KOPT-K1 (cell line): ENCODE measurements around the gene MARK3.

Experiments
- H3K27ac ChIP-seq: fragments of 200-600 bp; sonication (generic); 2 replicates; pipeline ENCODE4 v1.5.1; 2016; ENCODE audit warnings: antibody characterized with exemption, mild to moderate bottlenecking, low read depth, low read length; ENCODE audit not compliant: poor library complexity, severe bottlenecking
- H3K36me3 ChIP-seq: fragments of 200-600 bp; sonication (generic); 2 replicates; pipeline ENCODE4 v1.5.1; 2017; ENCODE audit warnings: antibody characterized with exemption, mild to moderate bottlenecking, low read length, moderate library complexity; ENCODE audit not compliant: insufficient read depth
- H3K9me3 ChIP-seq: fragments of 200-600 bp; sonication (generic); 2 replicates; pipeline ENCODE4 v1.5.1; 2017; ENCODE audit warnings: antibody characterized with exemption, low read length, mild to moderate bottlenecking; ENCODE audit not compliant: insufficient read depth, poor library complexity, severe bottlenecking

MARK3 gene

DNA sequence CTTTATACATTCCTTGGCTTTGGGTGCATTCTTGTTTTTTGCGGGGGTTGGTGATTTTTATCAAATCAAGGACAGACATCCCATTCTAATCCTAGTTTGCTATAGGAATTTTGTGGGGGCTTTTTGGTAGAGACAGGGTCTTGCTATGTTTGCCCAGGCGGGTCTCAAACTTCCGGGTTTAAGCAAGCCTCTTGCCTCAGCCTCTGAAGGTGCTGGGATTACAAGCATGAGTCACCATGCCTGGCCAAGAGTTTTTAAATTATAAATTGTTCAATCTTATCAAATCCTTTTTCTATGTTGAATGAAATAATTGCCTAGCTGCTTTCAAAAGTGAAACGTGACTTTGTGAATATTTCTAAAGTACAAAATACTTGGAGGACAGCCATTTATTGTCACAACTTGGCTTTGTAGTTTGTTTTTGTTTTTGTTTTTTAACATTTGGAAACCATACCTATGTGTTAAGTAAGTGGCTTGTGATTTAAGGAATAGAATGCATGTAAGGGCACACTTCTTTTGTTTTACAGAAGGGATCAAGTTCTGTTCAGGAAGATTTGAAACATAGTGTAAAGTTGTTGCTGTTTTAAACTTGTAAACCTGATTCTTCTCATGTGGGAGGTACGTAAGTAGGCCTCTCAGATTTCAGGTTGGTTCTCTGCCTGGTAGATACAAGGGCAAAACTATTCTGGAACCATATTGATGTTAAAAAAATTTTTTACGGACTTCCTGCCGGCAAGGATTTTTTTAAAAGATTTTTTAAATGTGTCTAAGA is 13.4 kb downstream of the MARK3 start:
- H3K9me3 ChIP-seq, result no peaks in the 10 kb centered on the region
- no peak overlapping the region for H3K27ac ChIP-seq
- no peaks in the 10 kb centered on the region for H3K36me3 ChIP-seq

DNA sequence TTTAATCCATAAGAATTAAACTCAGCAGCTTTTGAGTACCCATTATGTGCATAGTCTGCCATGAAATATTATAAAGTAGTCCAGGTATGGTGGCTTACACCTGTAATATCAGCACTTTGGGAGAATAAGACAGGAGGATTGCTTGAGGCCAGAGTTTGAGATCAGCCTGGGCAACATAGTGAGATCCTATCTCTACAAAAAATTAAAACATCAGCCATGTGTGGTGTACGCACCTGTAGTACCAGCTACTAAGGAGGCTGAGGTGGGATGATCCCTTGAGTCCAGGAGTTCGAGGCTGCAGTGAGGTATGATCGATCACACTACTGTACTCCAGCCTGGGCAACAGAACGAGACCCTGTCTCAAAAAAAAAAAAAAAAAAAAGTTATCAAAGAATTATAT is 15.3 kb downstream of the MARK3 start:
- H3K9me3 ChIP-seq, result no peaks in the 10 kb centered on the region
- H3K36me3 ChIP-seq, result peaks cover 7% of the 10 kb centered on the region; the same call in 1 of the 2 replicates
- H3K27ac ChIP-seq, result no peak overlapping the region

DNA sequence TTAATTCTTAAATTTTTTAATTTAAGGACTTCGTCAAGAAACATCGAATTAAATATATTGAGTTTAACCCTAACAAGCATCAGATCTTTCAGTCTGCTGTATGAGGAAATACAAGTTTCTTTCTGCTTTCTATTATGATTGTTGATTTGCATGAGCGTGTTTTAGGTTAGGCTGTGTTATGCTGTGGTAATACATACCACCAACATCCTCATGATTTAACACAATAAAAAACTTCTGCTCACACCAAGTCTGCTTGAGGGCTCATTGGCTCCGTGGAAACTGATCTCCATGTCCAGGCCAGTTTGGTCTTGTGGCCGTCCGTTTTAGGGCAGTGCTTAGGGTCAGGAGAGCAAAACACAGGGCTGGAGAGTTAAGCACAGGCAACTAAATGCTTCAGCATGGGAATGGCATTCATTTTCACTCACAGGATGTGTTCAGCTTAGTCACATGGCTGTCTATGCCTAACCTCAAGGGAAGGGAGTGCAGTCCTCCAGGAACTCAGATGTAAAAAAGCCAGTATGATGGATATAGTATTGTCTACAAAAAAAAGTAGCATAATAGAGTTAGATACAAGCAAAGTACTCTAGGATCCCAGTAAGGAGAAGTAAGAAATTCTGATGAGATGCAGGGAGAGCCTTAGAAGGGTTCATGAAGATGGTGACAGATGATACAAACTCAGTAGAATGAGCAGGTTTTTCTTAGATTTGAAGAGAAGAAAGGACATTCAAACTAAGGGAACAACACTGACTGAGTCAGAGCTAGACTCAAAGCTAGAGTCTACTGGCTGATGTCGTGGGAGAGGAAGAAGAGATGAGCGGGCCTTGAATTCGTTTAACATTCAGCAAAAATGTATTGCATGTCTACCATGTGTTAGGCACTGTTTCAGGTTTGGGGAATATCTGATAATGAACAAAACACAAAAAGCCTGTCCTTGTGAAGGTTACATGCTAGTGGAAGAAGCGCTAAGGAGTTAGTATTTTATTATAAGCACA is 16.3 kb downstream of the MARK3 start:
- H3K36me3 ChIP-seq, result peaks cover 15% of the 10 kb centered on the region
- H3K9me3 ChIP-seq, result no peaks in the 10 kb centered on the region
- peak overlapping the region; percentile 29 for H3K27ac ChIP-seq

DNA sequence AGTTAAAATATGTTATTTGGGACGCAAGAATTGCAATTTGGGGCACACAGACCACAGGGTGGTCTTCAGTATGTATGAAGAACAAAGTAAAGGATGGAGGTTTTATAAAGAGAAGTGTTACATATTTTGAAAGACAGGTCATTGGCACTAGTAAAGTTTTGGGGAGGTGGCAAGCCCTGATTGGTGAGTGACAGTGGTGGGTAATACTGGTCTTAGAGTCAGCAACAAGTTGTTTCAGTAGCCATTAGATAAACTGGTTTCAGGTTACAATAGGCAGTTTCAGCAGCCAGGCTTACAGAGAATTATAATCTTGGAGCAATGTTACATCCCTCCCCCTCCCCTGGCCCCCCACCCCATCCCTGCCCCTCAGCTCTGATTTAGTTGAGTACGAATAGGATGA is 17.5 kb downstream of the MARK3 start:
- Histone ChIP-seq H3K27ac (no peak overlapping the region), H3K36me3 (peaks cover 26% of the 10 kb centered on the region), H3K9me3 (no peaks in the 10 kb centered on the region)

DNA sequence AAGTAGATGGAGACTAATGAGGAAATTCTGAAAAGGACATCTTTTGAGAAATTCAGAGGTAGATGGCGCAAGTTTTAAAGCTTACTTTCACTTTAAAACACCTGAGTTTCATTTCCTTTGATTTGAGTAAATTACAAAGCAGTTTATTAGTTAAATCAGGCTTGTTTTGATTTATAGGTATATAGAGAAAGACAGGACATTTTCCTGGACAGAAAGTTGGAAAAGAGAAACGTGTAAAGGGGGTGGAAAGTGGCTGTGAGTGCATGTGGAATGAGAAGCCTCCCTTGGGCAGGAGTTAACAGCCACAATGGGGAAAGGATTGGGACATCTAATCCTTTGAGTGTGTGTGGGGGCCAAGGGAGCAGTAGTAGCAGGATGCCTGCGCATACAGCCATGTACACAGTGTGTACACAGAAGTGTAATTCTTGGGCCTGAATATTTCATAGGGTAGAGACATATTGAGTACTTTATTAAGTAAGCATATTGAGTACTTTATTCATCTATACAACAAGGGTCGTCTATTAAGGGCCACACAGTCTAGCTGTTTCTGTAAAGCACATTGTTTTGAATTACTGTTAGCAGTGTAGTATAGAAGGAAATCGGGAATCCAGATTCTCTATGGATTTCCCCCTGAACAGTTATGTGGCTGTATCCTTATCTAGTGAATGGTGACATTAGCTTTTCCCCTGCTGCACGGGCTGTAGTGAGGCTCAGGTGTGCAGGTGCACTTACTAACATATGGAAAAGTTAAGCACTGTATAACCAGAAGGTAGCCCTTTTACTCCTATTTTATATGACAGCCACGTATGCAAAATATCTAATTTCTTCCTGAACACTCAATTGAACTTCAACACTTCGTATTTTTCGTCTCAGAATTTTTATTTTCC is 19.1 kb downstream of the MARK3 start:
- Histone ChIP-seq H3K27ac (no peak overlapping the region), H3K36me3 (peaks cover 41% of the 10 kb centered on the region), H3K9me3 (no peaks in the 10 kb centered on the region)

DNA sequence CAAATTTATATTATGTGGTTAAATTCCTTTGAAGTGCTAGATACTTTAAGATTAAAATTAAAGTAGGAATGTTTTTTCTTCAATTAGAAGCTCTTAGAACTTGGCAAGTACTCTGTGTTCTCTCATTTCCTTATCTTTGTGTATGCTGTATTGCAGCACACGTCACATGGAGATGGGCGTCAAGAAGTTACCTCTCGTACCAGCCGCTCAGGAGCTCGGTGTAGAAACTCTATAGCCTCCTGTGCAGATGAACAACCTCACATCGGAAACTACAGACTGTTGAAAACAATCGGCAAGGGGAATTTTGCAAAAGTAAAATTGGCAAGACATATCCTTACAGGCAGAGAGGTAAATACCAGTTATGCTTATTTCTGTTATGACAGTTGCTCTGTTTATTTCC is 19.7 kb downstream of the MARK3 start:
- Histone ChIP-seq H3K9me3 (no peaks in the 10 kb centered on the region), H3K27ac (no peak overlapping the region), H3K36me3 (peaks cover 41% of the 10 kb centered on the region)

DNA sequence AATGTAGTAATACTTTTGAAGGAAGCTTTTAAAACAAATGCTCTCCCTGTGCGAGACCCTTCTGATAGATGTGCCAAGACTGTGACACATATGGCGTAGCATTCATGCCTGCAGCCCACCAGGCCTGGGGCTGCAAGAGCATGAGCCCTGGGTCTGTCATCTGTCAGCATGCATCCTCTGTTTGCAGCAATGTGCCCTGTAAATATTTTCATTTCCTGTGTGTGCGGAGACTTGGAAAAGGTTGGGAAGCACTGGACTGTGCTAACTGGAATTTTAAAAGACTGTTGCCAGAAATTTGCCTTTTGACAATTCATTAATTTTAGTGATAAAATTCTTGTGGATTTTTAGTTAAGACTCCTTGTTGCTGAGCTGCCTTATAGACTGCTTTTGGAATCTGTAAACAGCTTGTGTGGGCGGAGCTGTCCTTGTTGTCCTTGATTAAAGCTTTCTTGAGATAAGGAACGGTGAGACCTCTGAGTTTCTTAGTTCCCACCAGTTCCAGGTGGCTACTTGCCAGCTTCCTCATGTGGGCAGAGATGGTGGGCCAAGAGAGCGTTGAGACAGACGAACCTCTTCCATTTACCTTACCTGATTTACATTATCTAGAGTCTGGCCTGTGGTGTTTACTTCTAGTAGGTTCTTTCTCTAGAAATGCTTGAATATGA is 23.4 kb downstream of the MARK3 start:
- peaks cover 65% of the 10 kb centered on the region for H3K36me3 ChIP-seq
- no peaks in the 10 kb centered on the region for H3K9me3 ChIP-seq
- no peak overlapping the region for H3K27ac ChIP-seq

DNA sequence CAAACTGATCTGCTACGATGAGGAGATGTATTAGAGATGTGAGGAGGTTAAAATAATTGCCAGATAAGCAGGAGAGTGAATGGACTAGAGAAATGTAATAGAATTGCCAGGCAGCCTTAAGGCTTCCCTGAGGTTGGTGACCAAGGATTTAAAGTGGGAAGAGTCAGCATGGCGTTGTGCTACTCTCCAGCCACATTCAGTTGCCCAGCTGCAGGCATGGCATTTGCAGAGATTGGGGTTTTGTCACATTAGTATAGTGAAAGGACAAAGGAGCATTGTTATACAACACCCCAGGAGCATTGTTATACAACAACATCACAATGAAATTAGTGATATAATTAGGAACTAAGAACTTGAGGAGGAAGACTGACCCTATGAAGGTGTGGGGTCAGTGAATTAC is 31.7 kb downstream of the MARK3 start:
- Histone ChIP-seq H3K36me3 (peaks cover 63% of the 10 kb centered on the region), H3K27ac (no peak overlapping the region), H3K9me3 (no peaks in the 10 kb centered on the region)

DNA sequence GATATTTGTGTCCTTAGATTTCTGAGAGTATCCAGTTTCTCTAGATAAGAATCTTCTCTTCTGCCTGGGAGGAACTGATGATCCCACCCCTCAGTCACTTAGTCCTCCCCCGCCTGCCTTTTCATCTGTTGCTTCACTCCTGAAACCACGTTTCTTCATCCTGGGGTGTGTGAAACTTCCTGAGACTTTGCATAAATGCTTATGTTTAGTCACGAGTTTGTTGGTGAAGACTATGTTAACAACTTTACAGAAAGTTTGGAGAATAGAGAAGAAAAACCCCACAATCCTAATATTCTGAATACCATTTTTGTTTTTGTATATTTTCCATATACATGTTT is 33.2 kb downstream of the MARK3 start:
- Histone ChIP-seq H3K9me3 (no peaks in the 10 kb centered on the region), H3K27ac (no peak overlapping the region), H3K36me3 (peaks cover 52% of the 10 kb centered on the region)

DNA sequence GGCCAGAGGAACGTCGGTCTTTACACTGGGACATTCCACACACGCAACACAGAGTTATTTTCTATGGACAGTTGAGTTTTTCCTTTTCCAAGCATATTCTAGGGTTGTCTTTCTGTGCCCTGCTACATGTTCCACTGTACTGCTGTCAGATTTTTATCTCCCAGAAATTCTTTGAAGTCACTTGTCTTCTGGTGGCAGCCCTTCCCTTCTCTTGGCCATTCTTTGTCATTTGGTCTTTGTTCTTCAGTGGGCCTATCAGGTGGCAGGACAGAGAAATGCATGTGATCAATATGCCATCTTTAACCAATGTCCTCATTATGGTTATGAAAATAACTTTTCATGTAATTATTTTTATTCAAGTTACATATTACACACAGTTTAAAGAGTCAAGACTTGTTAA is 36.3 kb downstream of the MARK3 start:
- Histone ChIP-seq H3K9me3 (no peaks in the 10 kb centered on the region), H3K27ac (no peak overlapping the region), H3K36me3 (peaks cover 34% of the 10 kb centered on the region; the same call in 1 of the 2 replicates)

DNA sequence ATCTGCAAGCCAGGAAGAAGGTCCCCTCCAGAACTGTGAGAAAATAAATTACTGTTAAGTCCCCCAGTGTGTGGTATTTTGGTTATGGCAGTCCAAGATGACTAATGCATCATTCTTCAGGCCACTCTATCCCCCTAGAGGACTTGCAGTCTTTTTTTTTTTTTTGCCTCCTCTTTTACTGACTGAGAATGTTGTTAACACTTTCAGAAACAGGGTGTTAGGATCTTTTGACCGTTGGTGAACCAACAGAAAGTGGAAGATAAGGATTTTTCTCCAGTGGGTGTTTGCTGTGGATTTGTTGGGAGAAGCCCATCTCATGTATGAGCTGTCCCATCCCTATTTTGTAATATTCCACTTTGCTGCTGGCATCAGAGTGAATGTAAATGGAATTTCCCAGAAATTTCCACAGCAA is 37.8 kb downstream of the MARK3 start:
- Histone ChIP-seq H3K27ac (no peak overlapping the region), H3K9me3 (no peaks in the 10 kb centered on the region)

DNA sequence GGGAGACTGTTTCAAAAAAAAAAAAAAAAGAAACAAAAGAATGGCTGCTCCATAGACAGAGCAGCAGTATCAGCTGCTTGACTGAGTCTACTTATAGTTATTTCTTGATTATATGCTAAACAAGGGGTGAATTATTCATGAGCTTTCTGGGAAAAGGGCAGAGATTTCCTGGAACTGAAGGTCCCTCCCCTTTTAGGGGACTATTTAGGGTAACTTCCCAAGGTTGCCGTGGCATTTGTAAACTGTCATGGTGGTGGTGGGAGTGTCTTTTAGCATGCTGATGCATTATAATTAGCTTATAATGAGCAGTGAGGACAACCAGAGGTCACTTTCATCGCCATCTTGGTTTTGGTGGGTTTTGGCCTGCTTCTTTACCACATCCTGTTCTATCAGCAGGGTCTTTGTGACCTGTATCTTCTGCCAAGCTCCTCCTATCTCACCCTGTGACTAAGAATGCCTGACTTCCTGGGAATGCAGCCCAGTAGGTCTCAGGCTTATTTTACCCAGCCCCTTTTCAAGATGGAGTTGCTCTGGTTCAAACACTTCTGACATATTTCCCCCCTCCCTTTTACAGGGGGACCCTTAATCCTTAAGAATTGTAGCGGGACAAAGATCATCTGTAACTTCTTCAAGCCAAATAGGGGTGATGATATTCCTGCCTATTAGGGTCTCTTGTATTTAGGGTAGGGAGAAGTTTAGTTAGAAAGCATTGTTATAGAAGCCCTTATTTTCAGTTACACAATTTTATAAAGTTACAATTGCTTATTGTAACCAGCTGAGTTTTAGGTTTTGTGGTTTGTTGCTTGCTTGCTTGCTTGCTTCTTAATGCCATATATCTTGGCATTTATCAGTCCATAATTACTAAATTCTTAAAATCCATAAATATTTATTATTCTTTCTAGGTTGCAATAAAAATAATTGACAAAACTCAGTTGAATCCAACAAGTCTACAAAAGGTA is 42.5 kb downstream of the MARK3 start:
- Histone ChIP-seq H3K27ac (peak overlapping the region; percentile 19), H3K9me3 (no peaks in the 10 kb centered on the region), H3K36me3 (peaks cover 20% of the 10 kb centered on the region)

More for the DNA sequence above, 37.8 kb downstream of the MARK3 start:
- peaks cover 20% of the 10 kb centered on the region; the same call in 1 of the 2 replicates for H3K36me3 ChIP-seq

DNA sequence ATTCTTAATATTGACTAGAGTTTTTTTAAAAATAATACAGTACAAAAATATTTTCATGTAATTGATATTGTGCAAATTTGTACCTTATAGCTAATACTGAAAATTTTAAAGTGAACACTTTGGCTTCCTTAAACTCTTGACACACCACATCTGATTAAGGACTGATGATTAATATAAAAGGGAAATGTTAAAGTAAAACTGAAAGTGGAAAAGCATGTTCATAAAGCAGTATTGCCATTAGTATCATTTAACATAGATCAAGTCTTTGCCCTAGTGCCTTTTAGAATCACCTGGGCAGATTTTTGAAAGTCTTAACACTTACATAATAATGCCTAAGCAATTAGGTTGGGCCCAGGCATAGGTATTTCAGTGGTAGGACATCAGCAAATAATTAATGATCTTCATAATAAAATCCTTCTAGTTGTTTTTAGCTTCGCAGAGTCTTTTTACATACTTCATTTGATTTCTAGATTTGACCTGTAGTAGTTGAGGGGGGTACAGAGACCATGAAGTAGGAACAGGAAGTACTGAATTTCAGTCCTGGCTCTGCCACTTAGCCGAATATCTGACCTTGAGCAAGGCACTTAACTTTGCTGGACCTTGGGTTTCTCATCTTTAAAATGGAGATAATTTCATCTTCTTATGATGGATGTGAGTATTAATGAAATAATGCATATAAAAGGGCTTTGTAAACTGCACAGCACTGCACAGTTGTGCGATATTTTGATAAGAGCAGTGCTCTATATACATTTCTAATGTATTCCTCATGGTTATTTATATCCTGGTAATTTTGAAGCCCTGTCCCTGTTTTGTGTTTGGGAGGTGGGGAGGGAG is 43.7 kb downstream of the MARK3 start:
- H3K9me3 ChIP-seq, result no peaks in the 10 kb centered on the region
- peak overlapping the region; percentile 28 for H3K27ac ChIP-seq
- H3K36me3 ChIP-seq, result peaks cover 14% of the 10 kb centered on the region
